ENCODE results near the gene ADAMTS16. TPM values are rescaled to one million over a fixed set of nuclear protein-coding genes. Genes with fewer than 3 reads are reported as not detected.
A peak's percentile ranks its signal among the peaks of the same experiment; 100 is the strongest.

Gene ADAMTS16
- total RNA-seq, 1 donor from 2014 or later = 4.1 TPM

DNA sequence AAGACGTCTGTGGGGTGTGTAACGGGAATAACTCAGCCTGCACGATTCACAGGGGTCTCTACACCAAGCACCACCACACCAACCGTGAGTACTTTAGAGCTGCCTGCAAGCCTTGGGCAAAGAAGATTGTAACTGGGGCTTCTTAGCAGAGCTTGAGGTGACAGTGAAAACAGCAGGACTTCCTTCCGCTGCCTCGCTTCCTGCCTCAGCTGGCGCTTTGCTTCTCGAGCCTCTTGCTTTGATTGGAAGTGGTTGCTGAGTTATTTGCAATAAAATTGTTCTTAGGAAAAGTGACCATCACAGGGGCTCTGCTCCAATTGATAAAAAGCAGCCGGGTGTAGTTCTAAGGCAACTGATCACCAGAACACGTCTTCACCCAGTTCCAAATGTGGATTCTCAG is 99.1 kb downstream of the ADAMTS16 start:
- DNase-seq (ENCODE audit: low spot score) = no peak
- H3K4me2 ChIP-seq = no peak overlapping the region
- no peaks in the 10 kb centered on the region for H3K27me3 ChIP-seq
- Mint-ChIP-seq H3K4me1 (no peaks in the 10 kb centered on the region), H3K27ac (no peak overlapping the region), H3K4me3 (no peak overlapping the region), H3K36me3 (peaks cover 2% of the 10 kb centered on the region), H3K9me3 (peaks cover 5% of the 10 kb centered on the region), H3K27me3 (ENCODE audit: insufficient read depth, low read depth) (peaks cover 2% of the 10 kb centered on the region)
- H3K27ac ChIP-seq = no peak overlapping the region
- H3K4me3 ChIP-seq = no peak overlapping the region
- H2AFZ ChIP-seq (replicated peaks) = no peak overlapping the region
- H3K79me2 ChIP-seq (ENCODE audit: low read depth) = no peaks in the 10 kb centered on the region
- H3K9me3 ChIP-seq (ENCODE audit: low read depth) = no peaks in the 10 kb centered on the region
- TF ChIP-seq CTCF (IDR thresholded peaks at IDR 0.05) (no peak), EZH2phosphoT487 (IDR thresholded peaks at IDR 0.05) (no peak), EZH2 (IDR thresholded peaks at IDR 0.05) (no peak)
- H4K20me1 ChIP-seq (ENCODE audit: low read depth) = no peaks in the 10 kb centered on the region
- H3K4me1 ChIP-seq = no peaks in the 10 kb centered on the region
- no peaks in the 10 kb centered on the region for H3K36me3 ChIP-seq
- no peak overlapping the region for H3K9ac ChIP-seq
- H3F3A ChIP-seq (ENCODE audit: low read depth) = no peaks in the 10 kb centered on the region

DNA sequence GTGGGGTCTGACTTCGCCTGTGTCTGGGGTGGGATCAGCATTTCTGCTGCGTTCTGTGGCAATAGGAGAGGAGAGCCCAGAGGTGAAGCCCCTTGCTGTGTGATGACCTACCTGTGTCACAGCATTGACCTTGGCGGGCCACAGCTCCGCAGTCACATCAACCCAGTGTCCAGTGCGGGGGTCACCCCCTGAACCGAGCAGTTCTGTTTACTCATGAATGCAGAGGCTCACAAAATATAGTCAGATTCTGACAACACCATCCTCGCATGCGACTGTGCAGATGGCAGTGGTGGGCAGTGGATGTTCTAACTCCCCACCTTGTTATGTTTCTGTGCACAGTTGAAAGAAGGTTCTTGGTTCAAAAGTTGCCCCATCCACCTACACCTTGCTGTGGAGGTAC is 100.1 kb downstream of the ADAMTS16 start:
- no peak overlapping the region for H3K27ac ChIP-seq
- H3K36me3 ChIP-seq = no peaks in the 10 kb centered on the region
- no peak overlapping the region for H3K4me2 ChIP-seq
- H3F3A ChIP-seq (ENCODE audit: low read depth) = no peaks in the 10 kb centered on the region
- Mint-ChIP-seq H3K9me3 (peaks cover 5% of the 10 kb centered on the region), H3K36me3 (peaks cover 2% of the 10 kb centered on the region), H3K4me3 (no peak overlapping the region), H3K4me1 (no peaks in the 10 kb centered on the region), H3K27me3 (ENCODE audit: insufficient read depth, low read depth) (peaks cover 2% of the 10 kb centered on the region), H3K27ac (no peak overlapping the region)
- H3K27me3 ChIP-seq = no peaks in the 10 kb centered on the region
- DNase-seq (ENCODE audit: low spot score) = no peak
- H3K4me3 ChIP-seq = no peak overlapping the region
- H3K4me1 ChIP-seq = no peaks in the 10 kb centered on the region
- H2AFZ ChIP-seq (replicated peaks) = no peak overlapping the region
- no peaks in the 10 kb centered on the region for H3K9me3 ChIP-seq (ENCODE audit: low read depth)
- no peak overlapping the region for H3K9ac ChIP-seq
- no peaks in the 10 kb centered on the region for H4K20me1 ChIP-seq (ENCODE audit: low read depth)
- H3K79me2 ChIP-seq (ENCODE audit: low read depth) = no peaks in the 10 kb centered on the region
- TF ChIP-seq EZH2 (IDR thresholded peaks at IDR 0.05) (no peak), CTCF (IDR thresholded peaks at IDR 0.05) (no peak), EZH2phosphoT487 (IDR thresholded peaks at IDR 0.05) (no peak)

DNA sequence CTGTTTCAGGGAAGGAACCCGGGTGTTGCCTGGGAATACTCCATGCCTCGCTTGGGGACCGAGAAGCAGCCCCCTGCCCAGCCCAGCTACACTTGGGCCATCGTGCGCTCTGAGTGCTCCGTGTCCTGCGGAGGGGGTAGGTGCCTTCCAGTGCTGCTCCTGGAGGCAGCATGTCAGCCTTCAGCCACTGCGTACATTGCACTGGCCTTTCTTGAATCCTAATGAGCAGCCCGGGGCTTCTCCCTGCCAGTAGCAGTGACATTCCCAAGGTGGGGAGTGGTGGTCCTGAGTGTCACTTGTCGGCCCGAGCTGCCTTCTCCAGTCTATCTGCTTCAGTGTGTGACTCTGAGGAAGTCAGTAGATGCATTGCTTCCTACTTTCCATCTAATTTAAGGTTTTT is 101.9 kb downstream of the ADAMTS16 start:
- TF ChIP-seq EZH2phosphoT487 (IDR thresholded peaks at IDR 0.05) (no peak), CTCF (IDR thresholded peaks at IDR 0.05) (no peak), EZH2 (IDR thresholded peaks at IDR 0.05) (no peak)

More for the DNA sequence above, 101.9 kb downstream of the ADAMTS16 start:
- Histone ChIP-seq H3K36me3 (no peaks in the 10 kb centered on the region), H3F3A (ENCODE audit: low read depth) (no peaks in the 10 kb centered on the region), H3K9ac (no peak overlapping the region), H4K20me1 (ENCODE audit: low read depth) (no peaks in the 10 kb centered on the region), H3K27me3 (no peaks in the 10 kb centered on the region), H3K4me3 (no peak overlapping the region), H3K4me1 (no peaks in the 10 kb centered on the region), H2AFZ (replicated peaks) (no peak overlapping the region), H3K27ac (no peak overlapping the region), H3K4me2 (no peak overlapping the region), H3K9me3 (ENCODE audit: low read depth) (no peaks in the 10 kb centered on the region), H3K79me2 (ENCODE audit: low read depth) (no peaks in the 10 kb centered on the region)
- Mint-ChIP-seq H3K9me3 (peaks cover 5% of the 10 kb centered on the region), H3K36me3 (peaks cover 2% of the 10 kb centered on the region), H3K4me1 (no peaks in the 10 kb centered on the region), H3K4me3 (no peak overlapping the region), H3K27me3 (ENCODE audit: insufficient read depth, low read depth) (peaks cover 2% of the 10 kb centered on the region), H3K27ac (no peak overlapping the region)
- peak; percentile 4 for DNase-seq (ENCODE audit: low spot score)

All from neural progenitor cell (in vitro differentiated cells).